Glutamatergic neuron (in vitro differentiated cells): ENCODE measurements around the gene PPP1R9B. TPM values are rescaled to one million over a fixed set of nuclear protein-coding genes. Genes with fewer than 3 reads are reported as not detected.

ENCODE experiments used
- DNase-seq: peaks from one replicate; pipeline ENCODE4 v3.0.0; 2022
- H3K27ac Mint-ChIP-seq: one replicate; pipeline ENCODE4 v1.8.0; 2020; ENCODE audit warnings: mild to moderate bottlenecking, mixed read lengths, inconsistent platforms; ENCODE audit not compliant: unreplicated experiment
- H3K27me3 Mint-ChIP-seq: one replicate; pipeline ENCODE4 v1.8.0; 2020; ENCODE audit warnings: mild to moderate bottlenecking, moderate library complexity, mixed read lengths, inconsistent platforms; ENCODE audit not compliant: unreplicated experiment
- H3K36me3 Mint-ChIP-seq: one replicate; pipeline ENCODE4 v1.8.0; 2020; ENCODE audit warnings: mild to moderate bottlenecking, mixed read lengths, inconsistent platforms; ENCODE audit not compliant: unreplicated experiment
- H3K4me1 Mint-ChIP-seq: one replicate; pipeline ENCODE4 v1.8.0; 2020; ENCODE audit warnings: mild to moderate bottlenecking, low read depth, mixed read lengths, inconsistent platforms; ENCODE audit not compliant: unreplicated experiment
- H3K4me3 Mint-ChIP-seq: one replicate; pipeline ENCODE4 v1.8.0; 2020; ENCODE audit warnings: mild to moderate bottlenecking, mixed read lengths, inconsistent platforms; ENCODE audit not compliant: unreplicated experiment
- H3K9me3 Mint-ChIP-seq: one replicate; pipeline ENCODE4 v1.8.0; 2020; ENCODE audit warnings: mild to moderate bottlenecking, moderate library complexity, mixed read lengths, inconsistent platforms; ENCODE audit not compliant: unreplicated experiment
- total RNA-seq: library from RNA; stranded (reverse); fragmentation: NEBNext Ultra II Directional; extraction: Animal tissue kit (Norgen Biotek cat#: 25700); gene quantifications from one replicate; pipeline ENCODE4 v1.2.1, GENCODE V29; 2021; ENCODE audit not compliant: unreplicated experiment
- TF ChIP-seq, protein P1 (sequence below): fragments of 200-600 bp; sonication (generic); IDR thresholded peaks from one replicate; pipeline ENCODE4 v1.5.0; 2021; ENCODE audit not compliant: partially characterized antibody, unreplicated experiment

PPP1R9B gene
- total RNA-seq, 1 donor from 2014 or later: 74.0 TPM

DNA sequence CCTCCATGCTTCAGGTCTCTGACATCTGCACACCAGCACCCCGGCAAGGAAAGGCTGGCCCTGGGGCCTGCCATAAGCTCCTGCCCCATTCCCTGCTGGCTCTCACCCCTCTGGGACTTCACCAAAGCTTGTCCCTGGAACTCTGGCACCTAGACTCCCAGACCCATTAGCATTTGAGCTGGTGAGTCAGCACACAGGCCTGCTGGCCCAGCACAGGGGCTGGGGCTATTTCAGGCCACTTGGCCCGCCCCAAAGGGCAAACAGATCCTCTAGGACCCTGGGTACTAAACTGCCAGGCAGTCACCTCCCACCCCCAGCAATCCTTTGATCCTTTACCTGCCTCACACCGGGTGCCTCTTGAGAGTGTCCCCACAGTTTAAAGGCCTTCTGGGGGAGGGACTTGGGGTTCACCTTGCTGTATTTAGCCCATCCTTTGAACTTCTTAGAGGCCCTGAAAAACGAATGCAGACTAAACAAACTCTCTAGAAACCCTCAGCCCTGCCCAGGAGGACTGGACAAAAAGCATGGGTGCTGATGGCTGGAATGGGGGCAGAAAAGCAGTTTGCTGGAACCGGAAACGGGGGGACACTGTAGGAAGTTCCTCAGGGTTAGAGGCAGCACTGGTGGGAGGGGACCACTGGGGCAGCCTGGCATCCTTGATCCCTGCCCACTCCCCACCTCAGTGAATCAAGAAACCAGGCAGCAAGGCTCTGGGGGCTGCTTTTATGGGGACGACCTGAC is 17.3 kb downstream of the PPP1R9B start:
- Mint-ChIP-seq H3K27ac (no peak overlapping the region), H3K9me3 (peaks cover 15% of the 10 kb centered on the region), H3K36me3 (no peaks in the 10 kb centered on the region), H3K4me3 (no peak overlapping the region), H3K27me3 (peaks cover 30% of the 10 kb centered on the region), H3K4me1 (peaks cover 17% of the 10 kb centered on the region)
- TF ChIP-seq, protein P1, sequence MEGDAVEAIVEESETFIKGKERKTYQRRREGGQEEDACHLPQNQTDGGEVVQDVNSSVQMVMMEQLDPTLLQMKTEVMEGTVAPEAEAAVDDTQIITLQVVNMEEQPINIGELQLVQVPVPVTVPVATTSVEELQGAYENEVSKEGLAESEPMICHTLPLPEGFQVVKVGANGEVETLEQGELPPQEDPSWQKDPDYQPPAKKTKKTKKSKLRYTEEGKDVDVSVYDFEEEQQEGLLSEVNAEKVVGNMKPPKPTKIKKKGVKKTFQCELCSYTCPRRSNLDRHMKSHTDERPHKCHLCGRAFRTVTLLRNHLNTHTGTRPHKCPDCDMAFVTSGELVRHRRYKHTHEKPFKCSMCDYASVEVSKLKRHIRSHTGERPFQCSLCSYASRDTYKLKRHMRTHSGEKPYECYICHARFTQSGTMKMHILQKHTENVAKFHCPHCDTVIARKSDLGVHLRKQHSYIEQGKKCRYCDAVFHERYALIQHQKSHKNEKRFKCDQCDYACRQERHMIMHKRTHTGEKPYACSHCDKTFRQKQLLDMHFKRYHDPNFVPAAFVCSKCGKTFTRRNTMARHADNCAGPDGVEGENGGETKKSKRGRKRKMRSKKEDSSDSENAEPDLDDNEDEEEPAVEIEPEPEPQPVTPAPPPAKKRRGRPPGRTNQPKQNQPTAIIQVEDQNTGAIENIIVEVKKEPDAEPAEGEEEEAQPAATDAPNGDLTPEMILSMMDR: no peak
- DNase-seq: peak; percentile 7

DNA sequence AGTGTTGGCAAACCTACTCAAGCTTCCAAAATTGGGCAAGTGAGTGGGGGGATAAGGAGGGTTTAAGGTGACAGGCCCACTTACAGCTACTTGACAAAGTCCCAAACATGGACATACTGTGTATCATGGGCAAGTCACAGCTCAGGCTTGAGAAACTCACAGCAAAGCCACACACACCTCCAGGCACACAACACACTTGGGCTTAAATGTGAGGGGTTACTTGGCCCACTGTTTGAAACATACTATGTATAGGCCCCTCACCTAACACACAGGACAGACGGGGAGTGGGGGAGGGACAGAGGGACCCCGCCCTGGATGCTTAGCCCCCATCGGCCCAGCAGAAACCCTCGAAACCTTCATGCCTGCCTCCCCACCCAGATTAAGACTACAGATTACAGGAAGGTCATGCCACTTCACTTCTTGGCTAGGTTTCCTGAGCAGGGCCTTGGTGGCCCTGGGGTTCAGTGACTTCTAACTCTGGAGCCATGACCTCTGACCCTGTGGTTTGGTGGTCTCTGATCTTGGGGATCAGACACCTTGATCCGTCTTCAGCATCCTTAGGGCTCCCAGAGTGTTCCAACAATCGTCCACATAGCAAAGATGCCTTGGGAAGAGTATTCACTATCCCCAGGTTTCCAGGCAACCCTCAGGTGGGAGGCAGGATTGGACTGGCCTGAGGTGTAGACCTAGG is 18.2 kb downstream of the PPP1R9B start:
- no peaks in the 10 kb centered on the region for H3K36me3 Mint-ChIP-seq
- no peak overlapping the region for H3K4me3 Mint-ChIP-seq
- H3K27ac Mint-ChIP-seq: no peak overlapping the region
- peaks cover 24% of the 10 kb centered on the region for H3K27me3 Mint-ChIP-seq
- peaks cover 22% of the 10 kb centered on the region for H3K4me1 Mint-ChIP-seq
- peaks cover 13% of the 10 kb centered on the region for H3K9me3 Mint-ChIP-seq
- DNase-seq: peak; percentile 7
- TF ChIP-seq, protein P1: no peak

DNA sequence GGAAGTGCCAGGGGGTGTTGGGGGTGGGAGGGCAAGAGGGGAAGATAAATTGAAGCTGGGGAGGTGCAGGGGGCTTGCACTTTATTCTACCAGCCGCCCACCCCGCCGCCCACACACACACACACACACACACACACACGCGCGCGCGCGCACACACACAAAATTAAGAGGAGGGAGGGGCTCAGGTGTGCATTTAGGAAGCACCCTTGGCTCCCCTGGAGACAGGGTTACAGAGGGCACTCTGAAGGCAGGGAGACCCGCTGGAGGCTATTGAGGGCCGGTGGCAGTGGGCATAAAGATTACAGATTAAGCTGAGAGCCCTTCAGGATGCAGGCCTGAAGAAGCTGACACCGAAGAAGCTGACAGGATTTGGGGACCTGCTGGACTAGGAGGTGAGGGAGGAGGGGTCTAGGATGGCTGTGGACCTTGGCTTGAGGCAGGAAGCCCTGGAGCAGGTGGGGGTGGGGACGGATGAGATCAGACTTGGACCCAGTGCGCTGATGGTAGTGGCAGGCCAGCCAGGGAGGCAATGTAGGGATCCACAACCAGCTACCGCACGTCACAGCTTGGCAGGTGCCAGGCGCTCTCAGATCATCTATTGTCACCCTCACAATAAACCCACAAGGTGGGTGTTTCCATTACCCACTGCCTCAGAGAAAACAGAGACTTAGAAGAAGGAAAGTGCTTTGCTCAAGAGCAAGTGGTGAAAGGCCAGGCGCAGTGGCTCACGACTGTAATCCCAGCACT is 19.7 kb downstream of the PPP1R9B start:
- H3K9me3 Mint-ChIP-seq: peaks cover 11% of the 10 kb centered on the region
- H3K36me3 Mint-ChIP-seq: no peaks in the 10 kb centered on the region
- peak overlapping the region; percentile 47 for H3K4me3 Mint-ChIP-seq
- H3K4me1 Mint-ChIP-seq: peaks cover 23% of the 10 kb centered on the region
- TF ChIP-seq, protein P1: no peak
- peaks cover 19% of the 10 kb centered on the region for H3K27me3 Mint-ChIP-seq
- DNase-seq: no peak
- peak overlapping the region; percentile 72 for H3K27ac Mint-ChIP-seq

DNA sequence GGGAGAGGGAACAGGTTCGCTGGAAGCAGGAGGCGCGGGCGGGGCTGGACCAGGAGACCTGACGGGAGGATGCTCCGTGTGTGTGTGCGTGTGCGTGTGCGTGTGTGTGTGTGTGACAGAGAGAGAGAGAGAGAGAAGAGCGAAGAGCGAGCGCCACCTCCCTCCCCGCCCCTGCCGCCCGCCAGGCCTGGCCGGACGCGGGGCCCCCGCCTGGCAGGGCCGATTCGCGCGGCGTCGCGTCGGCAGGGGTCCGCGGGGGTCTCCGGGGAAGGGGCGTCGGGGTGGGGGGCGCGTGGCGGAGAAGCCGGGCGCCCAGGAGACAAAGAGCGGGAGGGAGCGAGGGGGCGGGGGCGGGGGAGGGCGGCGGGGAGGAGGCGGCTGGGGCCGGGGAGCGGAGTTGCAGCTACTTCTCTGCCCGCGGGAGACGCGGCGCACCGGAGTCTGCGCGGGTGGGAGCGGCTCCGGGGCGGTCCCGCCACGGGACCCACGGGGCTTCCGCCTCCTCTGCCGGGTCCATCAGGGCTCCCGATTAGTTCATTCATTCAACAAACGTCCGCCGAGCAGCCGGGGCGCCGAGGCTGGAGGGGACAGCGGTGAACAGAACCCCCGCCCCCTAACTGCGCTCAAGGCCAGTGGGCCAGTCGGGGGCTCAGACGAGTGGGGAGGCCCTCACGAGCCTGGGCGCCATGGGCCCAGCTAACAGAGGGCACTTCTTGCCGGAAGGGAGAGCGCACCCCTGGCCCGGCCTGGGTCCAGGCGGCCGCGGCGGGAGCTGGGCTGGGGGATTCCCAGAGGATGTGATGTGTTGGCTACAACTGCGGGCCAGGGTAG is 20.5 kb downstream of the PPP1R9B start, which contains the start of gene SAMD14:
Gene SAMD14, minus strand, starts transcription at position 433 of the 831 bp plus-strand sequence. CDS start 5,201 bp downstream, outside the sequence.
- DNase-seq: peak; percentile 82
- Mint-ChIP-seq H3K36me3 (no peaks in the 10 kb centered on the region), H3K27me3 (peaks cover 22% of the 10 kb centered on the region), H3K4me3 (peak within 1 kb of the TSS; percentile 100), H3K27ac (peak within 1 kb of the TSS; percentile 99), H3K9me3 (peaks cover 13% of the 10 kb centered on the region), H3K4me1 (peaks cover 27% of the 10 kb centered on the region)
- TF ChIP-seq, protein P1: no peak
